Testis (tissue), 2 donors: ENCODE measurements around the gene IGF1R.

Experiments used
- POLR2A ChIP-seq: fragments of 450-650 bp; IDR thresholded peaks from one replicate; pipeline ENCODE4 v1.6.1; 2017; ENCODE audit warnings: antibody characterized with exemption, mild to moderate bottlenecking, moderate library complexity
- TF ChIP-seq, protein P1 (sequence below), 3 experiments: fragments of 450-650 bp in 2 of 3; fragments of 200-600 bp in 1 of 3; sonication (generic) in 1 of 3; IDR thresholded peaks; one replicate each; pipeline ENCODE4 v1.5.1; 2016 to 2019; ENCODE audit warnings: antibody characterized with exemption in 3 of 3, mild to moderate bottlenecking in 2 of 3, moderate library complexity in 1 of 3

- TF ChIP-seq, protein P1, sequence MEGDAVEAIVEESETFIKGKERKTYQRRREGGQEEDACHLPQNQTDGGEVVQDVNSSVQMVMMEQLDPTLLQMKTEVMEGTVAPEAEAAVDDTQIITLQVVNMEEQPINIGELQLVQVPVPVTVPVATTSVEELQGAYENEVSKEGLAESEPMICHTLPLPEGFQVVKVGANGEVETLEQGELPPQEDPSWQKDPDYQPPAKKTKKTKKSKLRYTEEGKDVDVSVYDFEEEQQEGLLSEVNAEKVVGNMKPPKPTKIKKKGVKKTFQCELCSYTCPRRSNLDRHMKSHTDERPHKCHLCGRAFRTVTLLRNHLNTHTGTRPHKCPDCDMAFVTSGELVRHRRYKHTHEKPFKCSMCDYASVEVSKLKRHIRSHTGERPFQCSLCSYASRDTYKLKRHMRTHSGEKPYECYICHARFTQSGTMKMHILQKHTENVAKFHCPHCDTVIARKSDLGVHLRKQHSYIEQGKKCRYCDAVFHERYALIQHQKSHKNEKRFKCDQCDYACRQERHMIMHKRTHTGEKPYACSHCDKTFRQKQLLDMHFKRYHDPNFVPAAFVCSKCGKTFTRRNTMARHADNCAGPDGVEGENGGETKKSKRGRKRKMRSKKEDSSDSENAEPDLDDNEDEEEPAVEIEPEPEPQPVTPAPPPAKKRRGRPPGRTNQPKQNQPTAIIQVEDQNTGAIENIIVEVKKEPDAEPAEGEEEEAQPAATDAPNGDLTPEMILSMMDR (IDR thresholded peaks at IDR 0.05), result no peak
- TF ChIP-seq POLR2A, result no peak
These were observed 35.7 kb upstream of the IGF1R start for GRCh38 chr15:98612490-98613110.
